SK-N-SH (cell line): Measurements from ENCODE around the gene CCAR1.

Experiments
- CTCF ChIP-seq: fragments of 200-600 bp; sonication (generic); IDR thresholded peaks from 2 replicates; pipeline ENCODE4 v1.6.1; 2017; ENCODE audit warnings: antibody characterized with exemption, mild to moderate bottlenecking, moderate library complexity
- FOSL2 ChIP-seq: IDR thresholded peaks from 2 replicates; pipeline ENCODE4 v1.4.0; 2012; ENCODE audit warnings: low read depth, mild to moderate bottlenecking, moderate library complexity, borderline replicate concordance
- MXI1 ChIP-seq: IDR thresholded peaks from 2 replicates; pipeline ENCODE4 v1.6.1; 2012; ENCODE audit warnings: mild to moderate bottlenecking, low read depth, low read length, improper control_type of control experiment
- NRF1 ChIP-seq: IDR thresholded peaks from 2 replicates; pipeline ENCODE4 v1.6.1; 2012; ENCODE audit warnings: low read depth, mild to moderate bottlenecking, low read length
- POLR2AphosphoS5 ChIP-seq: IDR thresholded peaks from 2 replicates; pipeline ENCODE4 v1.6.1; 2012; ENCODE audit warnings: low read depth, low read length
- RFX5 ChIP-seq: IDR thresholded peaks from 2 replicates; pipeline ENCODE4 v1.6.1; 2012; ENCODE audit warnings: mild to moderate bottlenecking, improper control_type of control experiment, low read length
- TCF12 ChIP-seq: IDR thresholded peaks from 2 replicates; pipeline ENCODE4 v1.4.0; 2012
- YY1 ChIP-seq: IDR thresholded peaks from 2 replicates; pipeline ENCODE4 v1.4.0; 2012; ENCODE audit warnings: low read depth, mild to moderate bottlenecking
- TF ChIP-seq, protein P1 (sequence below): IDR thresholded peaks from 2 replicates; pipeline ENCODE4 v1.4.0; 2012; ENCODE audit warnings: low read depth

DNA sequence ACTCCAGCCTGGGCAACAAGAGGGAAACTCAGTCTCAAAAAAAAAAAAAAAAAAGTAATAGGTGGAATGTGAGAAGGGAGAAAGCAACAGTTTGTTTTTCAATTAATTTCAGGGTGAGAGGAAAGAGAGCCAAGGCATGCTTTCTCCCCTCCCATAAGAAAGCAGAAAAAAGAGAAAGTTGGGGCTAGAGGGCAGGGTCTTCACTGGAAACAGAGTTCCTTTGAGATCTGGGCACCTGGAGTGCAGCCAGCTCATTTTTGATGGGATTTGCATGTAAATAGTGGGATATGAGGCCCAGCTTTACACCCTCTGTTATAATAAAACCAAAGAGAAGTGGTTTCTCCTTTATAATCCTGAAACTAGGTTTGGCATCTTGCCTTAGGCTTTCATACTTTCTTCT lies 92.5 kb downstream of the CCAR1 start:
- TF ChIP-seq FOSL2 (no peak), CTCF (no peak), MXI1 (no peak), NRF1 (no peak), TCF12 (no peak), POLR2AphosphoS5 (no peak), RFX5 (no peak), YY1 (no peak)
- TF ChIP-seq, protein P1, sequence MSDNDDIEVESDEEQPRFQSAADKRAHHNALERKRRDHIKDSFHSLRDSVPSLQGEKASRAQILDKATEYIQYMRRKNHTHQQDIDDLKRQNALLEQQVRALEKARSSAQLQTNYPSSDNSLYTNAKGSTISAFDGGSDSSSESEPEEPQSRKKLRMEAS, result no peak
